Endothelial cell of umbilical vein (primary cell): Measurements from ENCODE around the gene DDRGK1. TPM values are rescaled to one million over a fixed set of nuclear protein-coding genes. Genes with fewer than 3 reads are reported as not detected.

Experiments used
- BruUV-seq: library from RNA; stranded (reverse); fragments of 400-500 nt; replicated peaks from 2 replicates; lab custom pipeline; 2021; lab: Mats Ljungman, UMichigan
- CTCF ChIA-PET: fragments of 300-600, 350-600 bp; sonication (Branson Sonifier 250); formaldehyde crosslinking; loops from one replicate; lab custom pipeline; 2021; ENCODE audit warnings: antibody characterized with exemption, inconsistent platforms; lab: Charles Lee
- POLR2A ChIA-PET: fragments of 300-600, 350-600 bp; sonication (Branson Sonifier 250); formaldehyde crosslinking; loops from one replicate; lab custom pipeline; 2021; ENCODE audit warnings: antibody characterized with exemption, inconsistent platforms; lab: Charles Lee
- DNase-seq: peaks from one replicate; pipeline ENCODE4 v3.0.0-alpha.2; 2011; ENCODE audit warnings: low read depth, low spot score
- FAIRE-seq: peaks from 2 replicates; lab custom pipeline; 2011; peaks lifted over from hg19 to GRCh38; lab: Jason Lieb, UNC
- H2AFZ ChIP-seq: 2 replicates; pipeline ENCODE4 v1.6.0; 2012; ENCODE audit warnings: low read depth, low read length, control low read depth, inconsistent platforms
- H3K27ac ChIP-seq: 2 replicates; pipeline ENCODE4 v1.5.1; 2011; ENCODE audit warnings: low read depth, mild to moderate bottlenecking, control low read depth, low read length, moderate library complexity; ENCODE audit not compliant: insufficient read depth
- H3K27me3 ChIP-seq, 2 experiments: 2 replicates each; pipeline versions ENCODE4 v1.6.0 to v1.6.1; 2011; ENCODE audit warnings: low read length in 2 of 2, mixed read lengths in 1 of 2; ENCODE audit not compliant: control insufficient read depth in 2 of 2, insufficient read depth in 2 of 2
- H3K36me3 ChIP-seq, 2 experiments: 2 replicates in 1 of 2; 3 replicates in 1 of 2; pipeline ENCODE4 v1.5.1; 2011; ENCODE audit warnings: low read length in 2 of 2, mild to moderate bottlenecking in 1 of 2, moderate library complexity in 1 of 2; ENCODE audit not compliant: control insufficient read depth in 2 of 2, insufficient read depth in 2 of 2; ENCODE audit errors: extremely low read depth in 1 of 2
- H3K4me1 ChIP-seq: 3 replicates; pipeline ENCODE4 v1.5.1; 2011; ENCODE audit warnings: mild to moderate bottlenecking, low read length; ENCODE audit not compliant: control insufficient read depth, insufficient read depth; ENCODE audit errors: extremely low read depth
- H3K4me2 ChIP-seq: 2 replicates; pipeline ENCODE4 v1.6.1; 2011; ENCODE audit warnings: low read length, control low read depth, mixed read lengths; ENCODE audit not compliant: insufficient read depth
- H3K4me3 ChIP-seq, 3 experiments: fragments of 200-600 bp in 1 of 3; sonication (generic), shearing (Covaris generic) in 1 of 3; replicated peaks in 1 of 3; 2 replicates each; pipeline ENCODE4 v1.5.1; 2011 to 2016; ENCODE audit warnings: control low read depth in 3 of 3, low read length in 3 of 3, mild to moderate bottlenecking in 2 of 3, inconsistent platforms in 1 of 3, low read depth in 1 of 3, moderate library complexity in 1 of 3; ENCODE audit not compliant: insufficient read depth in 1 of 3
- H3K79me2 ChIP-seq: 2 replicates; pipeline ENCODE4 v1.6.0; 2012; ENCODE audit warnings: low read length, inconsistent platforms; ENCODE audit not compliant: control insufficient read depth, insufficient read depth
- H3K9ac ChIP-seq: replicated peaks from 2 replicates; pipeline ENCODE3; 2011; ENCODE audit warnings: low read length, control low read depth; ENCODE audit not compliant: insufficient read depth; ENCODE audit errors: extremely low read depth
- H3K9me1 ChIP-seq: replicated peaks from 3 replicates; pipeline ENCODE4 v1.6.0; 2011; ENCODE audit warnings: mild to moderate bottlenecking, low read length; ENCODE audit not compliant: control insufficient read depth, insufficient read depth; ENCODE audit errors: extremely low read depth
- H3K9me3 ChIP-seq: replicated peaks from 2 replicates; pipeline ENCODE4 v1.5.1; 2012; ENCODE audit warnings: low read length, inconsistent platforms; ENCODE audit not compliant: control insufficient read depth, insufficient read depth
- H4K20me1 ChIP-seq: replicated peaks from 2 replicates; pipeline ENCODE3; 2011; ENCODE audit warnings: mild to moderate bottlenecking, low read length; ENCODE audit not compliant: control insufficient read depth, insufficient read depth; ENCODE audit errors: extremely low read depth
- EZH2 ChIP-seq: IDR thresholded peaks from 2 replicates; pipeline ENCODE4 v1.6.1; 2012; ENCODE audit warnings: borderline replicate concordance, low read depth, mild to moderate bottlenecking, moderate library complexity, low read length, inconsistent platforms; ENCODE audit not compliant: severe bottlenecking
- FOS ChIP-seq: IDR thresholded peaks from 2 replicates; pipeline ENCODE4 v1.6.1; 2011; ENCODE audit warnings: mild to moderate bottlenecking, low read length, moderate library complexity, borderline replicate concordance; ENCODE audit not compliant: insufficient read depth
- GATA2 ChIP-seq: IDR thresholded peaks from 2 replicates; pipeline ENCODE4 v1.7.0; 2011; ENCODE audit warnings: low read depth, mild to moderate bottlenecking, moderate library complexity, mixed read lengths, low read length; ENCODE audit not compliant: insufficient read length, insufficient read depth
- JUN ChIP-seq: IDR thresholded peaks from 2 replicates; pipeline ENCODE4 v1.6.1; 2011; ENCODE audit warnings: borderline replicate concordance, low read depth; ENCODE audit not compliant: insufficient read length, insufficient read depth
- MAX ChIP-seq: IDR thresholded peaks from 2 replicates; pipeline ENCODE4 v1.6.1; 2011; ENCODE audit not compliant: insufficient read depth, insufficient read length
- MYC ChIP-seq: IDR thresholded peaks from one replicate; pipeline ENCODE4 v1.6.1; 2011; ENCODE audit warnings: mild to moderate bottlenecking, low read depth, low read length
- POLR2A ChIP-seq: IDR thresholded peaks from 2 replicates; pipeline ENCODE4 v1.6.1; 2012; ENCODE audit warnings: low read depth, mild to moderate bottlenecking, control low read depth, low read length
- POLR2AphosphoS5 ChIP-seq: IDR thresholded peaks from 2 replicates; pipeline ENCODE4 v1.6.1; 2012; ENCODE audit warnings: low read depth, mild to moderate bottlenecking, control low read depth, low read length, moderate library complexity; ENCODE audit not compliant: insufficient read depth
- dilution Hi-C: fragments of 300-500 bp; cut with MboI; formaldehyde crosslinking; loops from one replicate; pipeline ENCODE4 v1.15.0; 2019; ENCODE audit warnings: low sequenced_read_pairs; ENCODE audit not compliant: extremely low pct_ligation_motif_present
- intact Hi-C: fragments of 100-400 bp; cut with micrococcal nuclease; formaldehyde crosslinking; loops from one replicate; pipeline ENCODE4 v1.10.0; 2022
- polyA plus RNA-seq, 4 experiments: library from polyadenylated mRNA; depleted of rRNA in 3 of 4; stranded (reverse) in 3 of 4; unstranded in 1 of 4; fragments of >200 nt; gene quantifications; 2 replicates each; pipeline versions ENCODE4 v1.2.1 to v1.2.3, GENCODE V29; 2011 to 2012; ENCODE audit warnings: missing spikeins in 1 of 4
- total RNA-seq: library from RNA; stranded (reverse); gene quantifications from 2 replicates; pipeline ENCODE4 v1.2.3, GENCODE V29; 2021
- TF ChIP-seq, protein P1 (sequence below), 2 donors: IDR thresholded peaks; 1 replicate in 1 of 2; 2 replicates in 1 of 2; pipeline ENCODE4 v1.5.1; 2011; ENCODE audit warnings: low read length in 2 of 2, mild to moderate bottlenecking in 2 of 2, moderate library complexity in 2 of 2, control low read depth in 1 of 2, inconsistent platforms in 1 of 2, low read depth in 1 of 2; ENCODE audit not compliant: insufficient read depth in 1 of 2; ENCODE audit errors: extremely low read depth in 1 of 2

The DDRGK1 gene
- total and polyA plus RNA-seq, 2 donors (not counting 3 experiments of a cell fraction or from before 2014, with no cell fraction given) = 48.5 to 54.0 TPM

- no peaks in the 10 kb centered on the region for H3K27me3 ChIP-seq
- H3K4me3 ChIP-seq = no peak overlapping the region
- POLR2A ChIA-PET = no interaction called here
- intact Hi-C loops = no loop called here
- H3K9me1 ChIP-seq = no peaks in the 10 kb centered on the region
- H2AFZ ChIP-seq = no peak overlapping the region
- H4K20me1 ChIP-seq = no peaks in the 10 kb centered on the region
- no peak overlapping the region for H3K4me2 ChIP-seq
- peaks cover 0 to 5% of the 10 kb centered on the region in 2 experiments for H3K36me3 ChIP-seq
- CTCF ChIA-PET = interaction anchor here (1.2 kb wide), 1 partner anchor 53 kb away, joined by 6 read pairs; no protein-coding TSS in a partner anchor
- H3K9ac ChIP-seq = no peak overlapping the region
- dilution Hi-C loops = no loop called here
- H3K9me3 ChIP-seq = no peaks in the 10 kb centered on the region
- DNase-seq (no peak), FAIRE-seq (no peak)
- H3K27ac ChIP-seq = no peak overlapping the region
- H3K79me2 ChIP-seq = no peaks in the 10 kb centered on the region
- H3K4me1 ChIP-seq = no peaks in the 10 kb centered on the region
- no TSS peak for BruUV-seq
- TF ChIP-seq MAX = no peak
Measured at GRCh38 chr20:3223651-3223993, 19.1 kb upstream of the DDRGK1 start.

DNA sequence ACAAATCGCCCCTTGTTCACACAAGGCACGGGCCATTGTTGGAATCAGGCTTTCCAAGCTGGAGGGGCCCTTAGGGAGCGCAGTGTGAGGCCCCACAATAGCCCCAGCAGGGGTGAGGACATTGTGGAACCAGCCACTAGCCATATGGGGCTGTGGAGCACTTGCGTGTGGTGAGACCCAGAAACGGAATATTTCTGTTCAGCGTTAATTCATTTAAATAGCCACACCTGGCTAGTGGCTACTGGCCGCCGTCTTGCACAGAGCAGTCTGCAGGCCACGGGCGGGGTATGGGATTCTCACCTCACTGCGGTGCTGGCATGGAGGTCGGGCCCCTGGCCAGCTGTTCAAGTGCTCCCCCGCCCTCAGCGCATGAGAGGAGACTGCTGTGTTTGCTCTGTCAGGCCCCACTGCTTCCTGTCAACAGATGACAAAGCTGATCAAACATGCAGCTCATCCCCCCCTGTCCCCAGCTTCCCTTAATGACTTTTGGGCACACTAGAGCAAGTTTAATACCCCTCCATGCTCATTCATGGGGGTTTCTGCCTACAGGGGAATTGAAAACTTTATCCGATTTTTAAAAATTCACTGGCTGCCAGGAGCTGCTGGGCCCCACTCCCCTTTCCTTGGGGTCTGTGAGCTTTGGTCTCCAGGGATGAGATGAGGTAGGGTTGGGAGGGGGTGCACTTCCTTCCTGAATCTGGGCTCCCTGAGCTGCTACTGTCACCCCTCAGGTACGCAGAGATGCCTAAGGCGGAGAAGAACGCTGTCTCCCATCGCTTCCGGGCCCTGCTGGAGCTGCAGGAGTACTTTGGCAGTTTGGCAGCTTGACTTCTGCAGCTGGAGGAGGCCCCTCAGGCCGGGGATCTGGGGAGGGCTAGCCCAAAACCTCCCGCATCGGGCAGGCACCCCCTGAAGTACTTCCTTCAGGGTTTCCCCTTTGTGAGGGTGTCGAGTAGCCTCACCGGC, 18.4 kb upstream of the DDRGK1 start:
- H3K9me3 ChIP-seq = no peaks in the 10 kb centered on the region
- FAIRE-seq (no peak), DNase-seq (no peak)
- H2AFZ ChIP-seq = no peak overlapping the region
- dilution Hi-C loops (no loop called here), intact Hi-C loops (no loop called here)
- H3K4me3 ChIP-seq = no peak overlapping the region
- H3K27me3 ChIP-seq = no peaks in the 10 kb centered on the region
- peaks cover 0 to 5% of the 10 kb centered on the region in 2 experiments for H3K36me3 ChIP-seq
- TF ChIP-seq, protein P1, sequence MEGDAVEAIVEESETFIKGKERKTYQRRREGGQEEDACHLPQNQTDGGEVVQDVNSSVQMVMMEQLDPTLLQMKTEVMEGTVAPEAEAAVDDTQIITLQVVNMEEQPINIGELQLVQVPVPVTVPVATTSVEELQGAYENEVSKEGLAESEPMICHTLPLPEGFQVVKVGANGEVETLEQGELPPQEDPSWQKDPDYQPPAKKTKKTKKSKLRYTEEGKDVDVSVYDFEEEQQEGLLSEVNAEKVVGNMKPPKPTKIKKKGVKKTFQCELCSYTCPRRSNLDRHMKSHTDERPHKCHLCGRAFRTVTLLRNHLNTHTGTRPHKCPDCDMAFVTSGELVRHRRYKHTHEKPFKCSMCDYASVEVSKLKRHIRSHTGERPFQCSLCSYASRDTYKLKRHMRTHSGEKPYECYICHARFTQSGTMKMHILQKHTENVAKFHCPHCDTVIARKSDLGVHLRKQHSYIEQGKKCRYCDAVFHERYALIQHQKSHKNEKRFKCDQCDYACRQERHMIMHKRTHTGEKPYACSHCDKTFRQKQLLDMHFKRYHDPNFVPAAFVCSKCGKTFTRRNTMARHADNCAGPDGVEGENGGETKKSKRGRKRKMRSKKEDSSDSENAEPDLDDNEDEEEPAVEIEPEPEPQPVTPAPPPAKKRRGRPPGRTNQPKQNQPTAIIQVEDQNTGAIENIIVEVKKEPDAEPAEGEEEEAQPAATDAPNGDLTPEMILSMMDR (IDR thresholded peaks at IDR 0.05; ENCODE audit: extremely low read depth in 1 of 2, insufficient read depth in 1 of 2, low read depth in 1 of 2, low read length in 2 of 2) = no peak
- TF ChIP-seq JUN (no peak), MAX (no peak), EZH2 (no peak), FOS (no peak), MYC (no peak), POLR2AphosphoS5 (no peak), GATA2 (no peak), POLR2A (no peak)
- BruUV-seq = no TSS peak
- H3K4me1 ChIP-seq = no peaks in the 10 kb centered on the region
- no peaks in the 10 kb centered on the region for H3K79me2 ChIP-seq
- no peak overlapping the region for H3K9ac ChIP-seq
- no peaks in the 10 kb centered on the region for H4K20me1 ChIP-seq
- H3K27ac ChIP-seq = no peak overlapping the region
- POLR2A ChIA-PET = interaction anchor here (0.6 kb wide), 1 partner anchor 9 kb away, joined by 5 read pairs; no protein-coding TSS in a partner anchor
- H3K9me1 ChIP-seq = no peaks in the 10 kb centered on the region
- CTCF ChIA-PET = interaction anchor here (1.2 kb wide), 1 partner anchor 54 kb away, joined by 6 read pairs; no protein-coding TSS in a partner anchor
- H3K4me2 ChIP-seq = no peak overlapping the region
